ENCODE data around the gene PSMB5. TPM values are rescaled to one million over a fixed set of nuclear protein-coding genes. Genes with fewer than 3 reads are reported as not detected.
A peak's percentile ranks its signal among the peaks of the same experiment; 100 is the strongest.

The PSMB5 gene
- total and polyA plus RNA-seq, 2 of the 13 experiments (the other 11 are each of a cell fraction or from before 2014, with no cell fraction given): 705 to 871 TPM

- TF ChIP-seq NR2C2 (CRISPR knock-in tag; IDR thresholded peaks at IDR 0.05; ENCODE audit: borderline replicate concordance) (no peak), ZNF260 (CRISPR knock-in tag; IDR thresholded peaks at IDR 0.05; ENCODE audit: borderline replicate concordance, low read depth) (no peak), ZNF224 (CRISPR knock-in tag; IDR thresholded peaks at IDR 0.05) (no peak), TBL1XR1 (IDR thresholded peaks at IDR 0.05; ENCODE audit: borderline replicate concordance, low read length, partially characterized antibody) (no peak), ZSCAN20 (CRISPR knock-in tag; IDR thresholded peaks at IDR 0.05; ENCODE audit: borderline replicate concordance) (no peak), SP1 (IDR thresholded peaks at IDR 0.05) (no peak), SP1 (CRISPR knock-in tag; IDR thresholded peaks at IDR 0.05) (no peak), PITX1 (CRISPR knock-in tag; IDR thresholded peaks at IDR 0.05) (0 out of 2 replicates have a peak, but pooled peaks have one; percentile 9), BCL6 (CRISPR knock-in tag; IDR thresholded peaks at IDR 0.05) (0 out of 2 replicates have a peak, but pooled peaks have one; percentile 43), HOMEZ (CRISPR knock-in tag; IDR thresholded peaks at IDR 0.05; ENCODE audit: low read depth) (no peak), ATF7 (IDR thresholded peaks at IDR 0.05) (no peak), ATF7 (CRISPR knock-in tag; IDR thresholded peaks at IDR 0.05) (no peak), POLR2A (IDR thresholded peaks at IDR 0.05; ENCODE audit: insufficient read depth in 1 of 2, low read depth in 2 of 2, low read length in 2 of 2) (peak in 1 of 2 experiments; percentile 32; a peak in 2 of 4 replicates), ARNT2 (CRISPR knock-in tag; IDR thresholded peaks at IDR 0.05; ENCODE audit: low read depth) (no peak; the same call in none of the 2 replicates), SMAD9 (CRISPR knock-in tag; IDR thresholded peaks at IDR 0.05) (0 out of 2 replicates have a peak, but pooled peaks have one; percentile 42), ZZZ3 (CRISPR knock-in tag; IDR thresholded peaks at IDR 0.05; ENCODE audit: borderline replicate concordance) (no peak), TFAP4 (IDR thresholded peaks at IDR 0.05; ENCODE audit: borderline replicate concordance, low read depth) (no peak), ZBTB25 (CRISPR knock-in tag; IDR thresholded peaks at IDR 0.05) (no peak), ZSCAN12 (CRISPR knock-in tag; IDR thresholded peaks at IDR 0.05) (no peak), USF2 (IDR thresholded peaks at IDR 0.05; ENCODE audit: low read depth, low read length) (no peak), USF2 (CRISPR knock-in tag; IDR thresholded peaks at IDR 0.05; ENCODE audit: borderline replicate concordance) (no peak), GPN1 (CRISPR knock-in tag; IDR thresholded peaks at IDR 0.05; ENCODE audit: borderline replicate concordance) (no peak), GFI1 (CRISPR knock-in tag; IDR thresholded peaks at IDR 0.05; ENCODE audit: borderline replicate concordance) (no peak), ZNF724P (CRISPR knock-in tag; IDR thresholded peaks at IDR 0.05; ENCODE audit: borderline replicate concordance) (0 out of 2 replicates have a peak, but pooled peaks have one; percentile 65), MXI1 (IDR thresholded peaks at IDR 0.05; ENCODE audit: borderline replicate concordance, low read depth, low read length) (0 out of 3 replicates have a peak, but pooled peaks have one; percentile 4)
Observed at GRCh38 chr14:22979748-22980392, 54.8 kb downstream of the PSMB5 start (continued).
